NB4 (cell line): ENCODE data around the gene WNK3.

Experiments
- MYC ChIP-seq: IDR thresholded peaks from 2 replicates; pipeline ENCODE4 v1.6.1; 2011; ENCODE audit warnings: low read depth, low read length
- POLR2A ChIP-seq: IDR thresholded peaks from 2 replicates; pipeline ENCODE4 v1.6.1; 2011; ENCODE audit warnings: mild to moderate bottlenecking; ENCODE audit not compliant: insufficient read length; ENCODE audit errors: extremely low read depth
- TF ChIP-seq, protein P1 (sequence below): IDR thresholded peaks from one replicate; pipeline ENCODE4 v1.5.1; 2012; ENCODE audit warnings: low read depth, low read length

DNA sequence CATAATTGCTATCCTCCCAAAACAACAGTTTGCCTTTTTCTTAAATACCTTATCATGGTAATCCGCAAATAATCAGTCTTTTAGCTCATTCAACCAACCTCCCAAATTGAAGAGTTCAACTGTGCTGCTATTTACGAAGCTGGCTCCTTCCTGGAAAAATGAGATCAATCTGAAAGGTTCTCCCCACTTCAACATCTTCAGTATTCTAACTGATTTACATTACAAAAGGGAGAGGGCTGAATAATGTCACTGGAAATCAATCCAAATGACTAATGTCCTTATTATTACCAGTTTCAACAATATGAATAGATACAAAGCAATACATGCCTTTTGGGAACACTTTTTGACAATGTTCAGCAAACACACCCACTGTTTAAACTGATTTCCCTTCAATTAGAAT lies 86.2 kb downstream of the WNK3 start:
- TF ChIP-seq, protein P1, sequence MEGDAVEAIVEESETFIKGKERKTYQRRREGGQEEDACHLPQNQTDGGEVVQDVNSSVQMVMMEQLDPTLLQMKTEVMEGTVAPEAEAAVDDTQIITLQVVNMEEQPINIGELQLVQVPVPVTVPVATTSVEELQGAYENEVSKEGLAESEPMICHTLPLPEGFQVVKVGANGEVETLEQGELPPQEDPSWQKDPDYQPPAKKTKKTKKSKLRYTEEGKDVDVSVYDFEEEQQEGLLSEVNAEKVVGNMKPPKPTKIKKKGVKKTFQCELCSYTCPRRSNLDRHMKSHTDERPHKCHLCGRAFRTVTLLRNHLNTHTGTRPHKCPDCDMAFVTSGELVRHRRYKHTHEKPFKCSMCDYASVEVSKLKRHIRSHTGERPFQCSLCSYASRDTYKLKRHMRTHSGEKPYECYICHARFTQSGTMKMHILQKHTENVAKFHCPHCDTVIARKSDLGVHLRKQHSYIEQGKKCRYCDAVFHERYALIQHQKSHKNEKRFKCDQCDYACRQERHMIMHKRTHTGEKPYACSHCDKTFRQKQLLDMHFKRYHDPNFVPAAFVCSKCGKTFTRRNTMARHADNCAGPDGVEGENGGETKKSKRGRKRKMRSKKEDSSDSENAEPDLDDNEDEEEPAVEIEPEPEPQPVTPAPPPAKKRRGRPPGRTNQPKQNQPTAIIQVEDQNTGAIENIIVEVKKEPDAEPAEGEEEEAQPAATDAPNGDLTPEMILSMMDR: no peak
- TF ChIP-seq POLR2A: no peak
- no peak for TF ChIP-seq MYC
